ENCODE data around the gene ITIH3. TPM values are rescaled to one million over a fixed set of nuclear protein-coding genes. Genes with fewer than 3 reads are reported as not detected.

Gene ITIH3
- total RNA-seq, 1 experiment from 2014 or later, result not detected

- no peak for DNase-seq (ENCODE audit: low spot score)
- Histone ChIP-seq H3K4me1 (ENCODE audit: insufficient read depth, low read length, poor library complexity, severe bottlenecking) (no peaks in the 10 kb centered on the region), H3K27me3 (replicated peaks; ENCODE audit: insufficient read depth, low read depth, low read length, poor library complexity) (no peaks in the 10 kb centered on the region), H3K36me3 (ENCODE audit: insufficient read depth, low read length, poor library complexity, severe bottlenecking) (no peaks in the 10 kb centered on the region), H3K9me3 (ENCODE audit: low read depth, low read length, poor library complexity, severe bottlenecking) (no peaks in the 10 kb centered on the region), H3K27ac (ENCODE audit: low read depth, low read length, poor library complexity, severe bottlenecking) (no peak overlapping the region), H3K4me3 (ENCODE audit: low read depth, low read length, poor library complexity, severe bottlenecking) (no peak overlapping the region)
- no TSS peak for BruUV-seq (replicated peaks)
- ChIA-PET POLR2A (ENCODE audit: low non-redundant PET) (no interaction called here), CTCF (no interaction called here)
- TF ChIP-seq CTCF (conservative IDR thresholded peaks at IDR 0.05; ENCODE audit: low read depth, low read length) (no peak), EZH2 (IDR thresholded peaks at IDR 0.05; ENCODE audit: borderline replicate concordance, low read depth, low read length, poor library complexity, severe bottlenecking) (no peak)
- intact Hi-C loops (cut with micrococcal nuclease; ENCODE audit: unreplicated experiment), result no loop called here
Observed at GRCh38 chr3:52816654-52817053, 22.1 kb downstream of the ITIH3 start.

GRCh38 chr3:52817221-52817620 is 22.6 kb downstream of the ITIH3 start:
- Histone ChIP-seq H3K4me1 (ENCODE audit: insufficient read depth, low read length, poor library complexity, severe bottlenecking) (no peaks in the 10 kb centered on the region), H3K27ac (ENCODE audit: low read depth, low read length, poor library complexity, severe bottlenecking) (no peak overlapping the region), H3K27me3 (replicated peaks; ENCODE audit: insufficient read depth, low read depth, low read length, poor library complexity) (no peaks in the 10 kb centered on the region), H3K4me3 (ENCODE audit: low read depth, low read length, poor library complexity, severe bottlenecking) (no peak overlapping the region), H3K36me3 (ENCODE audit: insufficient read depth, low read length, poor library complexity, severe bottlenecking) (no peaks in the 10 kb centered on the region), H3K9me3 (ENCODE audit: low read depth, low read length, poor library complexity, severe bottlenecking) (no peaks in the 10 kb centered on the region)
- no peak for TF ChIP-seq CTCF (conservative IDR thresholded peaks at IDR 0.05; ENCODE audit: low read depth, low read length)
- no peak for TF ChIP-seq EZH2 (IDR thresholded peaks at IDR 0.05; ENCODE audit: borderline replicate concordance, low read depth, low read length, poor library complexity, severe bottlenecking)
- CTCF ChIA-PET, result no interaction called here
- intact Hi-C loops (cut with micrococcal nuclease; ENCODE audit: unreplicated experiment), result no loop called here
- POLR2A ChIA-PET (ENCODE audit: low non-redundant PET), result no interaction called here
- DNase-seq (ENCODE audit: low spot score), result no peak
- BruUV-seq (replicated peaks), result no TSS peak

GRCh38 chr3:52817860-52818259 is 23.3 kb downstream of the ITIH3 start:
- H3K4me3 ChIP-seq (ENCODE audit: low read depth, low read length, poor library complexity, severe bottlenecking), result no peak overlapping the region
- no peak for DNase-seq (ENCODE audit: low spot score)
- no peaks in the 10 kb centered on the region for H3K9me3 ChIP-seq (ENCODE audit: low read depth, low read length, poor library complexity, severe bottlenecking)
- no peaks in the 10 kb centered on the region for H3K27me3 ChIP-seq (replicated peaks; ENCODE audit: insufficient read depth, low read depth, low read length, poor library complexity)
- CTCF ChIA-PET, result no interaction called here
- intact Hi-C loops (cut with micrococcal nuclease; ENCODE audit: unreplicated experiment), result no loop called here
- no TSS peak for BruUV-seq (replicated peaks)
- no peaks in the 10 kb centered on the region for H3K4me1 ChIP-seq (ENCODE audit: insufficient read depth, low read length, poor library complexity, severe bottlenecking)
- no peak overlapping the region for H3K27ac ChIP-seq (ENCODE audit: low read depth, low read length, poor library complexity, severe bottlenecking)
- TF ChIP-seq EZH2 (IDR thresholded peaks at IDR 0.05; ENCODE audit: borderline replicate concordance, low read depth, low read length, poor library complexity, severe bottlenecking), result no peak
- TF ChIP-seq CTCF (conservative IDR thresholded peaks at IDR 0.05; ENCODE audit: low read depth, low read length), result no peak
- POLR2A ChIA-PET (ENCODE audit: low non-redundant PET), result no interaction called here
- no peaks in the 10 kb centered on the region for H3K36me3 ChIP-seq (ENCODE audit: insufficient read depth, low read length, poor library complexity, severe bottlenecking)

Data from A673 (cell line).